Neutrophil (primary cell): ENCODE results near the gene SLX9.

Source experiments
- H3K27ac ChIP-seq: fragments of 200-600 bp; sonication (generic); 2 replicates; pipeline ENCODE4 v1.5.1; 2016; ENCODE audit warnings: mild to moderate bottlenecking, moderate library complexity
- H3K27me3 ChIP-seq: fragments of 200-600 bp; sonication (generic); 2 replicates; pipeline ENCODE4 v1.6.0; 2016; ENCODE audit warnings: mild to moderate bottlenecking
- H3K36me3 ChIP-seq: fragments of 200-600 bp; sonication (generic); 2 replicates; pipeline ENCODE4 v1.5.1; 2017
- H3K4me1 ChIP-seq, 2 experiments: fragments of 200-600 bp in 1 of 2; sonication (generic) in 1 of 2; 1 replicate in 1 of 2; 2 replicates in 1 of 2; pipeline versions ENCODE4 v1.5.1 to v1.6.1; 2013 to 2016; ENCODE audit warnings: low read depth in 1 of 2, low read length in 1 of 2, mild to moderate bottlenecking in 1 of 2, moderate library complexity in 1 of 2; ENCODE audit not compliant: control insufficient read depth in 1 of 2, insufficient read depth in 1 of 2
- H3K4me3 ChIP-seq, 2 experiments: fragments of 200-600 bp in 1 of 2; sonication (generic) in 1 of 2; 1 replicate in 1 of 2; 2 replicates in 1 of 2; pipeline ENCODE4 v1.5.1; 2013 to 2016; ENCODE audit warnings: low read depth in 1 of 2, low read length in 1 of 2, mild to moderate bottlenecking in 1 of 2, moderate library complexity in 1 of 2
- H3K9me3 ChIP-seq: fragments of 200-600 bp; sonication (generic); 2 replicates; pipeline ENCODE4 v1.5.1; 2016
- TF ChIP-seq, protein P1 (sequence below): fragments of 200-600 bp; sonication (generic); IDR thresholded peaks from 2 replicates; pipeline ENCODE4 v1.5.1; 2016; ENCODE audit warnings: antibody characterized with exemption

The SLX9 gene

DNA sequence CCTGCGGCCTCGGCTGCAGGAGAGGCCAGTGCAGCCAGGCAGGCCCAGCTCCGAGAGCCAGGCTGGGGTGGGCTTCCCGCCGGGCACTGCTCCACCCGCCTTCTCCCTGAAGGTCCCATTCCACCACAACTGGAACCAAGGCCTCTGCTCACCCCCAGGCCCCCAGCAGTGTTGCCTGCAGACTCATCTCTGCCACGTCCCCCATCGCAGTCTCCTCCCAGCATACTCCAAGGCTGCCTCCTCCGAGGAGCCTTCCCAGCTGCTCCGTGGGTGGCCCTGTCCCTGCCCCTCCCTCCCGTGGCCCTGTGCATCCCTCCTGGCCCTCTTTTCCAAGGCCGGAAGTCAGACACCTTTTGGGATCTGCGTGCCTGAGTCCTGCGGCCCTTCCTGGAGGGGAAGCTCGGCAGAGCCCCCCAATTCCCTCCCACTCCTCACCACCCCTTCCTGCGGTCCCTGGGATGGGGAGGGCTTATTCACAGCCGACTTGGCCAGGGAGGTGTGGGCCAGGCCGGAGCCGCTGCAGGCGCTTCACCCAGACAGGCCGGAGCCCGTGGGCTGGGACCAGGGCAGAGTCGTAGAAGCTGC, 47.6 kb downstream of the SLX9 start:
- Histone ChIP-seq H3K36me3 (no peaks in the 10 kb centered on the region), H3K4me1 (no peaks in the 10 kb centered on the region), H3K4me3 (no peak overlapping the region), H3K27ac (no peak overlapping the region), H3K9me3 (no peaks in the 10 kb centered on the region), H3K27me3 (peaks cover 11% of the 10 kb centered on the region)
- TF ChIP-seq, protein P1, sequence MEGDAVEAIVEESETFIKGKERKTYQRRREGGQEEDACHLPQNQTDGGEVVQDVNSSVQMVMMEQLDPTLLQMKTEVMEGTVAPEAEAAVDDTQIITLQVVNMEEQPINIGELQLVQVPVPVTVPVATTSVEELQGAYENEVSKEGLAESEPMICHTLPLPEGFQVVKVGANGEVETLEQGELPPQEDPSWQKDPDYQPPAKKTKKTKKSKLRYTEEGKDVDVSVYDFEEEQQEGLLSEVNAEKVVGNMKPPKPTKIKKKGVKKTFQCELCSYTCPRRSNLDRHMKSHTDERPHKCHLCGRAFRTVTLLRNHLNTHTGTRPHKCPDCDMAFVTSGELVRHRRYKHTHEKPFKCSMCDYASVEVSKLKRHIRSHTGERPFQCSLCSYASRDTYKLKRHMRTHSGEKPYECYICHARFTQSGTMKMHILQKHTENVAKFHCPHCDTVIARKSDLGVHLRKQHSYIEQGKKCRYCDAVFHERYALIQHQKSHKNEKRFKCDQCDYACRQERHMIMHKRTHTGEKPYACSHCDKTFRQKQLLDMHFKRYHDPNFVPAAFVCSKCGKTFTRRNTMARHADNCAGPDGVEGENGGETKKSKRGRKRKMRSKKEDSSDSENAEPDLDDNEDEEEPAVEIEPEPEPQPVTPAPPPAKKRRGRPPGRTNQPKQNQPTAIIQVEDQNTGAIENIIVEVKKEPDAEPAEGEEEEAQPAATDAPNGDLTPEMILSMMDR = no peak

GRCh38 chr21:44987886-44988606, 48.2 kb downstream of the SLX9 start:
- Histone ChIP-seq H3K36me3 (no peaks in the 10 kb centered on the region), H3K27me3 (peaks cover 11% of the 10 kb centered on the region), H3K4me3 (no peak overlapping the region), H3K27ac (no peak overlapping the region), H3K4me1 (no peaks in the 10 kb centered on the region), H3K9me3 (no peaks in the 10 kb centered on the region)
- TF ChIP-seq, protein P1 = no peak

GRCh38 chr21:44988607-44989536, 49.0 kb downstream of the SLX9 start:
- H3K4me3 ChIP-seq = no peak overlapping the region
- H3K9me3 ChIP-seq = no peaks in the 10 kb centered on the region
- TF ChIP-seq, protein P1 = no peak
- no peak overlapping the region for H3K27ac ChIP-seq
- peaks cover 11% of the 10 kb centered on the region for H3K27me3 ChIP-seq
- H3K36me3 ChIP-seq = no peaks in the 10 kb centered on the region
- H3K4me1 ChIP-seq = no peaks in the 10 kb centered on the region

DNA sequence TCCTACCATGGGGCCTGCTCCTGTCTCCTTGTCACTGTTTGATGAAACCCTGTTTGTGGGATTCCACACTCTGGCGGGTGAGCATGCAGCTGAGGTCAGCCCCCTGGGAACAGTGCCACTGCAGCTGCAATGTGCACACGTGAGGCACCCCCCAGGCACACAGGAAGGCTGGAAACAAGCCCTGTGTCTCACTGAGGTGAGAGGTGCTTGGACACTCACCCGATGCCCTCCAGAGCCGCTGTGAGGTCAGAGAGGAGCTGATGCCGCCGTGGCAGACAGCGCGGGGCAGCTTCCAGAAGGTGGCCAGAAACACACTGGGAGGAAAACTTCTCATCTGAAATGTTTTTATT, 49.7 kb downstream of the SLX9 start:
- Histone ChIP-seq H3K4me1 (no peaks in the 10 kb centered on the region), H3K4me3 (no peak overlapping the region), H3K36me3 (no peaks in the 10 kb centered on the region), H3K9me3 (no peaks in the 10 kb centered on the region), H3K27me3 (peaks cover 8% of the 10 kb centered on the region), H3K27ac (no peak overlapping the region)
- TF ChIP-seq, protein P1 = no peak

GRCh38 chr21:44989943-44990780, 50.3 kb downstream of the SLX9 start:
- Histone ChIP-seq H3K27ac (no peak overlapping the region), H3K9me3 (no peaks in the 10 kb centered on the region), H3K27me3 (peaks cover 1% of the 10 kb centered on the region), H3K36me3 (no peaks in the 10 kb centered on the region), H3K4me3 (no peak overlapping the region), H3K4me1 (no peaks in the 10 kb centered on the region)
- TF ChIP-seq, protein P1 = no peak
